Measurements from ENCODE around the gene SMKR1. TPM values are rescaled to one million over a fixed set of nuclear protein-coding genes. Genes with fewer than 3 reads are reported as not detected.

Gene SMKR1
- total RNA-seq, 1 donor from 2014 or later: 0.56 TPM

- H3K27ac Mint-ChIP-seq: no peak overlapping the region
- Histone ChIP-seq H3K9me3 (ENCODE audit: low read depth) (no peaks in the 10 kb centered on the region), H2AFZ (replicated peaks) (no peak overlapping the region), H3K4me3 (no peak overlapping the region), H4K20me1 (ENCODE audit: low read depth) (no peaks in the 10 kb centered on the region), H3K4me2 (no peak overlapping the region), H3K36me3 (no peaks in the 10 kb centered on the region), H3K9ac (no peak overlapping the region), H3K27ac (no peak overlapping the region), H3F3A (ENCODE audit: low read depth) (peaks cover 13% of the 10 kb centered on the region), H3K79me2 (ENCODE audit: low read depth) (no peaks in the 10 kb centered on the region), H3K4me1 (no peaks in the 10 kb centered on the region), H3K27me3 (peaks cover 43% of the 10 kb centered on the region)
- H3K4me1 Mint-ChIP-seq: peaks cover 15% of the 10 kb centered on the region
- H3K9me3 Mint-ChIP-seq: no peaks in the 10 kb centered on the region
- peak overlapping the region; percentile 37 for H3K4me3 Mint-ChIP-seq
- peaks cover 9% of the 10 kb centered on the region for H3K27me3 Mint-ChIP-seq (ENCODE audit: insufficient read depth, low read depth)
- DNase-seq (ENCODE audit: low spot score): no peak
- H3K36me3 Mint-ChIP-seq: no peaks in the 10 kb centered on the region
- TF ChIP-seq EZH2phosphoT487 (IDR thresholded peaks at IDR 0.05): no peak
- no peak for TF ChIP-seq EZH2 (IDR thresholded peaks at IDR 0.05)
- TF ChIP-seq CTCF (IDR thresholded peaks at IDR 0.05): no peak
Observed at GRCh38 chr7:129499999-129500398, 2.3 kb upstream of the SMKR1 start.

DNA sequence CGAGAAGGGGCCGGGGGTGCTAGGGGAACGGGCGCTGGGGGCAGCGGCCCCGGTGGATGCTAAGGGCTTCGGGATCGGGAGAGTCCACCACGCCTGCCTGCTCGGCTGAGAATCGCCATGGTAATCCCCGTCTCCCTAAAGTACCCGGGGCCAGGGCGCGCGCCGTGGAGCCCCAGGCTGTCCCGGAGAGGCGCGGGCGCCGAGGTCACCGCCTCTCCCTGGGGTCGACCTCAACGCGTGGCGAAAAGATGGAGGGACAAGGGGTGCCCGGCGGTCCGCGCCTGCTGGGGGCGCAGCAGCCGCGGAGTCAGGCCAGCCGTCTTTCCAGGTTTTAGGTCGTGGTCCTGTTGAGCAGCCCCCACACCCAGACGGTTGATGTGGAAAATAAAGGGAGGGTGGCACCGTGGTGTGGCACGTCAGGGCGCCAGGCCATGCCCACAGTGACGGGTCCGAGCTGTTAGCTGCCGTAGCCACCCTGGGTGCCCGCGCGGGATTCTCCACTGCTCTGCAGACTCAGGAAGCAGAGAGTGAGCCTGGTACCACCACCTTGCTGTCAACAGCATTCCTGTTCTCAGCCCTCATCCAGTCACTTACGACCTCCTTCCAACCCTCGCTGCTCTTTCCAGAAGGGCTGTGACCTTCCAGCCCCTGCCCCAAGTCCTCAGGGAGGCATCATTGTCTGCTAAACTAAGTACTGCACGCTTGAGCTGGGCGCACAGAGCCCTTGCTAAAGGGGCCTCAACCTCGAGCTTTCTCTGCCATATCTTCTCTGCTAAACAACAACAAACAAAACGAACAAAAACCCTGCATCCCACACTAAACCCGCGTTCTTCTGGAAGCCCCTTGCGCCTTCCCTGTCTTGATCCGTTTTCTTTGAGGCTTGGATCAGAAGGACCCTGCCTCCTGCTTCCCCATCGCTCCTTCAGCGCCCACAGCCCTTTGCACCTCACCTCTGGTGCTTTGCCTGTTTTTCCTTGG is 666 bp downstream of the SMKR1 start:
- no peak for TF ChIP-seq EZH2phosphoT487 (IDR thresholded peaks at IDR 0.05)
- TF ChIP-seq CTCF (IDR thresholded peaks at IDR 0.05): peak; percentile 43
- TF ChIP-seq EZH2 (IDR thresholded peaks at IDR 0.05): no peak
- H3K4me1 Mint-ChIP-seq: peaks cover 15% of the 10 kb centered on the region
- H3K4me2 ChIP-seq: peak overlapping the region; percentile 78
- peak overlapping the region; percentile 60 for H3K4me3 ChIP-seq
- H3K27ac Mint-ChIP-seq: peak overlapping the region; percentile 5
- H3K36me3 ChIP-seq: no peaks in the 10 kb centered on the region
- no peaks in the 10 kb centered on the region for H3K79me2 ChIP-seq (ENCODE audit: low read depth)
- no peaks in the 10 kb centered on the region for H3K9me3 Mint-ChIP-seq
- H3K4me1 ChIP-seq: no peaks in the 10 kb centered on the region
- no peaks in the 10 kb centered on the region for H3K9me3 ChIP-seq (ENCODE audit: low read depth)
- DNase-seq (ENCODE audit: low spot score): peak; percentile 65
- peaks cover 7% of the 10 kb centered on the region for H3K27me3 Mint-ChIP-seq (ENCODE audit: insufficient read depth, low read depth)
- H2AFZ ChIP-seq (replicated peaks): peak overlapping the region; percentile 97
- H3K27me3 ChIP-seq: peaks cover 43% of the 10 kb centered on the region
- H3K4me3 Mint-ChIP-seq: peak overlapping the region; percentile 89
- H3K36me3 Mint-ChIP-seq: no peaks in the 10 kb centered on the region
- H3K27ac ChIP-seq: no peak overlapping the region
- peaks cover 13% of the 10 kb centered on the region for H3F3A ChIP-seq (ENCODE audit: low read depth)
- H3K9ac ChIP-seq: no peak overlapping the region
- H4K20me1 ChIP-seq (ENCODE audit: low read depth): no peaks in the 10 kb centered on the region

DNA sequence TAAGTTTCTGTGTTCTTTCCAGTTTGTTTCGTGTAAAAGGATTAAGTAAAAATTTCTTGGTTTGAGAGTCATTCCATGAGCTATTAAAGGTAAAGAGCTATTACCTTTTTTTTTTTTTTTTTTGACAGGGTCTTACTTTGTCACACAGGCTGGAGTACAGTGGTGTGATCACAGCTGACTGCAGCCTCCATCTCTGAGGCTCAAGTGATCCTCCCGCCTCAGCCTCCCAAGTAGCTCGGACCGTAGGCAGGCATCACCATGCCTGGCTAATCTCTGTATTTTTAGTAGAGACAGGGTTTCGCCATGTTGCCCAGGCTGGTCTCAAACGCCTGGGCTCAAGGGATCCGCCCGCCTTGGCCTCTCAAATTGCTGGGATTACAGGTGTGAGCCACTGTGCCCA is 1.4 kb downstream of the SMKR1 start:
- peaks cover 43% of the 10 kb centered on the region for H3K27me3 ChIP-seq
- no peak overlapping the region for H3K4me3 ChIP-seq
- H4K20me1 ChIP-seq (ENCODE audit: low read depth): no peaks in the 10 kb centered on the region
- peak overlapping the region; percentile 89 for H3K4me3 Mint-ChIP-seq
- H3K4me1 Mint-ChIP-seq: peaks cover 15% of the 10 kb centered on the region
- H3K36me3 Mint-ChIP-seq: no peaks in the 10 kb centered on the region
- no peak overlapping the region for H3K27ac Mint-ChIP-seq
- H3F3A ChIP-seq (ENCODE audit: low read depth): peaks cover 13% of the 10 kb centered on the region
- H3K36me3 ChIP-seq: no peaks in the 10 kb centered on the region
- H3K4me1 ChIP-seq: no peaks in the 10 kb centered on the region
- peak overlapping the region; percentile 78 for H3K4me2 ChIP-seq
- H3K27me3 Mint-ChIP-seq (ENCODE audit: insufficient read depth, low read depth): peaks cover 10% of the 10 kb centered on the region
- no peak overlapping the region for H2AFZ ChIP-seq (replicated peaks)
- no peak for TF ChIP-seq CTCF (IDR thresholded peaks at IDR 0.05)
- no peak for TF ChIP-seq EZH2 (IDR thresholded peaks at IDR 0.05)
- TF ChIP-seq EZH2phosphoT487 (IDR thresholded peaks at IDR 0.05): no peak
- H3K79me2 ChIP-seq (ENCODE audit: low read depth): no peaks in the 10 kb centered on the region
- no peaks in the 10 kb centered on the region for H3K9me3 ChIP-seq (ENCODE audit: low read depth)
- H3K9me3 Mint-ChIP-seq: no peaks in the 10 kb centered on the region
- no peak overlapping the region for H3K27ac ChIP-seq
- no peak for DNase-seq (ENCODE audit: low spot score)
- H3K9ac ChIP-seq: no peak overlapping the region
